T47D (cell line): Measurements from ENCODE around the gene GATA6.
"Not testable (repeated sequence)": the region's sequence is repeated elsewhere in the genome, so short reads cannot be mapped to it uniquely, and the experiment has no call there.

Source experiments
- DNase-seq, 2 experiments: peaks; one replicate each; pipeline versions ENCODE4 v3.0.0 to v3.0.0-alpha.2; 2011 to 2012; ENCODE audit warnings: low read depth in 1 of 2, low spot score in 1 of 2
- JUND ChIP-seq: IDR thresholded peaks from 2 replicates; pipeline ENCODE4 v1.6.1; 2012; ENCODE audit warnings: low read depth
- in situ Hi-C: cut with HindIII; loops from 2 replicates; pipeline ENCODE4 v1.10.0; 2016; ENCODE audit warnings: low sequenced_read_pairs, low pct_unique_long_range_greater_than_20kb

The GATA6 gene

DNA sequence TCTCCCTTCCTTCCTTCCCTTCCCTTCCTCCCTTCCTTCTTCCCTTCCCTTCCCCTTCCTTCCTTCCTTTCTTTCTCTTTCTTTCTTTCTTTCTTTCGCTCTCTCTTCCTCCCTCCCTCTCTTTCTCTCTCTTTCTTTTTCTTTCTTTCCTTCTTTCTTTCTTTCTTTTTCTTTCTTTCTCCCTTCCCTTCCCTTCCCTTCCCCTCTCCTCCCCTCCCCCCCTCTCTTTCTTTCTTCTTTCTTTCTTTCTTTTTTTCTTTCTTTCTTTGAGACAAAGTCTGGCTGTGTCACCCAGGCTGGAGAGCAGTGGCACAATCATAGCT lies 34.8 kb downstream of the GATA6 start:
- no peak for DNase-seq
- in situ Hi-C loops: no loop called here
- TF ChIP-seq JUND: no peak

- in situ Hi-C loops: no loop called here
- no peak for DNase-seq
- no peak for TF ChIP-seq JUND
These were observed 35.6 kb downstream of the GATA6 start for GRCh38 chr18:22204996-22205395.

GRCh38 chr18:22207021-22207758 lies 37.8 kb downstream of the GATA6 start:
- in situ Hi-C loops: no loop called here
- DNase-seq: no peak
- TF ChIP-seq JUND: no peak

DNA sequence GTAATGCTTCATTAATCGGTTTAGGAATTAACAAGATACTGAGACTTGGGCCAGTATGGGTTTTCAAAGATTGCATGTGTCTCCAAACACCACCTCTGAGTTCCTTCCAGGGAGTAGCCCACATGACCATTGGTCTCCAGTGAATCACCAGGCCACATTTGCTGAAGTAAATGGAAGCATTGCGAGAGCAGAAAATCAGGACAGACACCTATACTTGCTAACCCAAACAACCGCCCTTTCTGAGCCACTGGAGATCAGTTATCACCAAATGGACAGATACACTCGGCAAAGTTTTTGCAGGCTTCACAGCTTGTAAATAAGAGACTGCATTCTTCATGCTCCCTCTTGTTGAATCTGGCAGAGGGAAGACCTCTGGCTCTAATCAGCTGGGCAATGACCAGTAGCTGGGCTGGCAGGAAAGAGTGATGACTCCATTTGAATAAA lies 40.9 kb downstream of the GATA6 start:
- in situ Hi-C loops: no loop called here
- no peak for TF ChIP-seq JUND
- DNase-seq: no peak

DNA sequence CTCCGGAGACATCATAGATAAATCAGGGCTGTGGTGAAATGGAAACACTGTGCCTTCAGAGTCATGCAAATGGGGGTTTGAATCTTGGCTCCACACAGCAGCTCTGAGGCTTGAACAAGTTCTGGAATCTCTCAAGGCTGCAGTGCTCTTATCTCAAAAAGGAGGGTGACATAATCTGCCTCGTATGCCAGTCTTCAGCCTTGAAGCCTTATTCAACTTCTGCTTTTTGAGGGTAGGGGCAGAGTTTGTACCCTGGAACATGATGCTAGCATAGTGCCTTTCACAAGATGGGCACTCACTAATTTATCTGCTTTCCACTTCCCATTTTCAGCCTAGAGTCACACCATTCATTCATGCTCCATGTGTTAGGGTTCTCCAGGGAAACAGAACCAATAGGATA lies 42.3 kb downstream of the GATA6 start:
- in situ Hi-C loops: no loop called here
- TF ChIP-seq JUND: no peak
- no peak for DNase-seq

GRCh38 chr18:22213333-22213973 lies 44.1 kb downstream of the GATA6 start:
- no peak for DNase-seq
- in situ Hi-C loops: no loop called here
- no peak for TF ChIP-seq JUND

- no peak for DNase-seq
- in situ Hi-C loops: no loop called here
- no peak for TF ChIP-seq JUND
These were observed 45.5 kb downstream of the GATA6 start for GRCh38 chr18:22214731-22215528.

DNA sequence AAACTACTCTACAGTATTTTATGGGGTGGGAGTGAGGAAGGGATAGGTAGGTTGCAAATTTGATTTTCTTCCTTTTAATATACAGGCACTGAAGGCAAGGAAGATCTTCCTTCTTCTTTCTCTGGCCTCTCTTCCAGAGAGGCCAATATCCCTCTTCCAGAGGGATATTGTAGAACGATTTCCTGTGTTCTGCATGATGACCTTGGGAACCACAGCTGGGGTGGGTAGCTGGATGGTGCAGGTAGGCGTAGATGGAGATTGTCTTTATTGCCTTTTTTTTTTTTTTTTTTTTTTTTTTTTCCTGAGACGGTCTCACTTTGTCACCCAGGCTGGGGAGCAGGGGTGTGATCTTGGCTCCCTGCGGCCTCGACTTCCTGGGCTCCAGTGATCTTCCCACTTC lies 49.4 kb downstream of the GATA6 start:
- DNase-seq: no peak
- TF ChIP-seq JUND: no peak
- in situ Hi-C loops: no loop called here

GRCh38 chr18:22219568-22220355 lies 50.4 kb downstream of the GATA6 start:
- no peak for TF ChIP-seq JUND
- DNase-seq: peak in 1 of 2 experiments; percentile 26
- in situ Hi-C loops: no loop called here

GRCh38 chr18:22220585-22220984 lies 51.2 kb downstream of the GATA6 start:
- DNase-seq, in situ Hi-C loops: not testable (repeated sequence)

DNA sequence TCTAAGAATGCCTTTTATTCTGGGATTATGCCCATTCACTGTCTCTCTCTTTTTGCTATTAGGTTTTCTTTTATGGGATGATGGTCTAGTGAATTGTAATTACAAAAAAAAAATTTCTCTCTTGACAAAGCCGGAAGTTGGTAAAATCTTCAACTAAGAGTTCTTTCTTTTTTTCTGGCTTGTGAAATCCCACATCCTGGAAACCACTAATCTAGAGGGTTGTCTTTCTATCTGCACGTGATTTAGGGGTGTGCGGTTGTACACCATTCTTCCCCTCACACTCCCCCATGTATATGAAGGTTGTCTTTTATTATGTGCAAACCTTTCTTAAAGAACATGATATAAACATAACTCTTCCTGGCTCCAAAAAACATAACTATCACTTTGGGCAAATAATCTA lies 52.0 kb downstream of the GATA6 start:
- in situ Hi-C loops: no loop called here
- no peak for DNase-seq
- no peak for TF ChIP-seq JUND

- TF ChIP-seq JUND: no peak
- peak in 1 of 2 experiments; percentile 71 for DNase-seq
- in situ Hi-C loops: no loop called here
These were observed 54.0 kb downstream of the GATA6 start for GRCh38 chr18:22223254-22223964.
